Uterus (tissue), 2 donors: ENCODE data around the gene KLHL12.

ENCODE experiments used
- POLR2A ChIP-seq, 2 donors: fragments of 450-650 bp; IDR thresholded peaks; one replicate each; pipeline ENCODE4 v1.6.1; 2016; ENCODE audit warnings: antibody characterized with exemption in 2 of 2, mild to moderate bottlenecking in 1 of 2, moderate library complexity in 1 of 2
- TF ChIP-seq, protein P1 (sequence below), 4 experiments: fragments of 200-600 bp in 2 of 4; fragments of 450-650 bp in 2 of 4; sonication (generic) in 2 of 4; IDR thresholded peaks; one replicate each; pipeline ENCODE4 v1.5.1; 2016 to 2019; ENCODE audit warnings: antibody characterized with exemption in 4 of 4, mild to moderate bottlenecking in 2 of 4, moderate library complexity in 1 of 4

DNA sequence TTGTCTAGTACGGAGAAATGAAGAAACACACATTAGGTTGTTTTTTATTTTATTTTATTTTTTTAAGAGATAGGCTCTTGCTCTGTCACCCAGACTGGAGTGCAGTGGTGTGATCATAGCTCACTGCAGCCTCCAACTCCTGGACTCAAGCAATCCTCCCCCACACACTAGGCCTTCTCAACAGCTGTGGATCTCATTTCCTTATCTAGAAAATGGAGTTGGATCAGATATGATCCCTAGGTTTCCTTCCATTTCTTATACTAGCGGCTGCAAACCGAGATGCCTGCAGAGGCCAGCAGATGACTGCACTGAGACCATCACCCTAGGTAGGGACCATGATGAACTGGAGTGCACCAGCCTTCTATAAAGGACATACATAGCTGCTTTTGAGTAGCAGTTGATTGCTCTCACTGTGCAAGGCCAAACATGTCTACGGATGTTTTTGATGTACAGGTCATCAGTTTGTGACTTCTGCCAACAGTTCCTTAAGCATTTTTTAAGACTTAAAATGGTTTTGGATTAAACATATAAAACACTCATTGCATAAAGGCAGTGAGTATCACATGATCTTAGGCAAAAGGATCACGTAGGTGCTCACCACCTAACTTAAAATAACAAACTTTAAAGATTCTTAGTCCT, 11.4 kb upstream of the KLHL12 start:
- TF ChIP-seq, protein P1, sequence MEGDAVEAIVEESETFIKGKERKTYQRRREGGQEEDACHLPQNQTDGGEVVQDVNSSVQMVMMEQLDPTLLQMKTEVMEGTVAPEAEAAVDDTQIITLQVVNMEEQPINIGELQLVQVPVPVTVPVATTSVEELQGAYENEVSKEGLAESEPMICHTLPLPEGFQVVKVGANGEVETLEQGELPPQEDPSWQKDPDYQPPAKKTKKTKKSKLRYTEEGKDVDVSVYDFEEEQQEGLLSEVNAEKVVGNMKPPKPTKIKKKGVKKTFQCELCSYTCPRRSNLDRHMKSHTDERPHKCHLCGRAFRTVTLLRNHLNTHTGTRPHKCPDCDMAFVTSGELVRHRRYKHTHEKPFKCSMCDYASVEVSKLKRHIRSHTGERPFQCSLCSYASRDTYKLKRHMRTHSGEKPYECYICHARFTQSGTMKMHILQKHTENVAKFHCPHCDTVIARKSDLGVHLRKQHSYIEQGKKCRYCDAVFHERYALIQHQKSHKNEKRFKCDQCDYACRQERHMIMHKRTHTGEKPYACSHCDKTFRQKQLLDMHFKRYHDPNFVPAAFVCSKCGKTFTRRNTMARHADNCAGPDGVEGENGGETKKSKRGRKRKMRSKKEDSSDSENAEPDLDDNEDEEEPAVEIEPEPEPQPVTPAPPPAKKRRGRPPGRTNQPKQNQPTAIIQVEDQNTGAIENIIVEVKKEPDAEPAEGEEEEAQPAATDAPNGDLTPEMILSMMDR (IDR thresholded peaks at IDR 0.05), result no peak
- TF ChIP-seq POLR2A (IDR thresholded peaks at IDR 0.05), result no peak
